CD4-positive, alpha-beta memory T cell (primary cell): Measurements from ENCODE around the gene GGTLC1. TPM values are rescaled to one million over a fixed set of nuclear protein-coding genes. Genes with fewer than 3 reads are reported as not detected.

Source experiments
- CTCF ChIA-PET: fragments of 350-600 bp; sonication (Branson Sonifier 250); formaldehyde crosslinking; loops from one replicate; lab custom pipeline; 2021; ENCODE audit warnings: inconsistent platforms; ENCODE audit not compliant: partially characterized antibody; lab: Charles Lee
- POLR2A ChIA-PET: fragments of 350-600 bp; sonication (Branson Sonifier 250); formaldehyde crosslinking; loops from one replicate; lab custom pipeline; 2021; ENCODE audit not compliant: partially characterized antibody; lab: Charles Lee
- DNase-seq, 5 donors: peaks; one replicate each; pipeline versions ENCODE4 v3.0.0 to v3.0.0-alpha.2; 2020 to 2022; ENCODE audit warnings: mixed read lengths in 1 of 5
- H3K27ac ChIP-seq: one replicate; pipeline ENCODE4 v1.7.0; 2013; ENCODE audit warnings: low read depth, low read length
- H3K27me3 ChIP-seq: 2 replicates; pipeline ENCODE4 v1.7.0; 2013; ENCODE audit warnings: mild to moderate bottlenecking, low read length, moderate library complexity; ENCODE audit not compliant: insufficient read depth
- H3K36me3 ChIP-seq: 2 replicates; pipeline ENCODE4 v1.7.0; 2013; ENCODE audit warnings: mild to moderate bottlenecking, low read length, moderate library complexity; ENCODE audit not compliant: insufficient read depth
- H3K4me1 ChIP-seq: 2 replicates; pipeline ENCODE4 v1.7.0; 2013; ENCODE audit warnings: mild to moderate bottlenecking, low read length, moderate library complexity; ENCODE audit not compliant: insufficient read depth
- H3K4me3 ChIP-seq, 2 donors: one replicate each; pipeline ENCODE4 v1.7.0; 2013; ENCODE audit warnings: low read length in 2 of 2, mild to moderate bottlenecking in 1 of 2
- H3K9me3 ChIP-seq, 2 donors: one replicate each; pipeline ENCODE4 v1.7.0; 2013; ENCODE audit warnings: low read length in 2 of 2, control low read depth in 1 of 2; ENCODE audit not compliant: control insufficient read depth in 1 of 2
- H3K27ac Mint-ChIP-seq, 7 donors: one replicate each; pipeline ENCODE4 v1.8.0; 2020 to 2021; ENCODE audit warnings: mixed read lengths in 7 of 7, mild to moderate bottlenecking in 6 of 7, inconsistent platforms in 3 of 7, moderate library complexity in 3 of 7
- H3K27me3 Mint-ChIP-seq, 2 donors: one replicate each; pipeline ENCODE4 v1.8.0; 2020 to 2021; ENCODE audit warnings: mixed read lengths in 2 of 2
- H3K36me3 Mint-ChIP-seq, 2 donors: one replicate each; pipeline ENCODE4 v1.8.0; 2020 to 2021; ENCODE audit warnings: mixed read lengths in 2 of 2, inconsistent platforms in 1 of 2, mild to moderate bottlenecking in 1 of 2
- H3K4me1 Mint-ChIP-seq, 4 donors: one replicate each; pipeline ENCODE4 v1.8.0; 2020 to 2021; ENCODE audit warnings: mixed read lengths in 4 of 4, mild to moderate bottlenecking in 1 of 4
- H3K4me3 Mint-ChIP-seq, 8 donors: one replicate each; pipeline ENCODE4 v1.8.0; 2020 to 2021; ENCODE audit warnings: mixed read lengths in 8 of 8, mild to moderate bottlenecking in 7 of 8, moderate library complexity in 6 of 8, inconsistent platforms in 3 of 8
- H3K9me3 Mint-ChIP-seq, 8 donors: one replicate each; pipeline ENCODE4 v1.8.0; 2020 to 2021; ENCODE audit warnings: mixed read lengths in 8 of 8, mild to moderate bottlenecking in 5 of 8, inconsistent platforms in 3 of 8, moderate library complexity in 1 of 8
- intact Hi-C: fragments of 100-400 bp; cut with micrococcal nuclease; formaldehyde crosslinking; loops from one replicate; pipeline ENCODE4 v1.15.1; 2023
- polyA plus RNA-seq, 2 donors: library from polyadenylated mRNA; unstranded; fragments of 300-500 nt; fragmentation: Illumina TruSeq; gene quantifications; one replicate each; pipeline ENCODE4 v1.2.3, GENCODE V29; 2021
- total RNA-seq, 2 experiments: library from RNA; stranded (reverse); gene quantifications; one replicate each; pipeline ENCODE4 v1.2.3, GENCODE V29; 2021

The GGTLC1 gene
- total and polyA plus RNA-seq, 4 experiments from 2014 or later = not detected

DNA sequence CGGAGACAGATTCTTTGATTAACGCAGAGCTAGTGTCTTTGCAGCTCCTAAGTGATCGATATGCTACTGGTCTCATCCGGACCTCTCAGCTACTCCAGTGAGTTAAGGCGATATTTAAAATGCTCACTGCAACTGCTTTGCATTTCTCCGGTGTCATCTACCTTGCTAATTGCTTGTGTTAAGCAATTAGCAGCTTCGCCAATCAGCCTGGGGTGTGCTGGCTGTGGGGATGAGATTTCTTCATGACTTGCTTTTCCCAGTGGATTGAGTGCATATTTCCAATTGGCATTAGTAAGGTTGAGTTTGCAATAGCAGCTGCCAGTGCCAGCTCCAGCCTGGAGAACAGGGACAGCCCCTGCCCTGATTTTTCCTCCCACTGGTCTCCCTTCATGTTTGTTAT lies 18.0 kb upstream of the GGTLC1 start:
- Mint-ChIP-seq H3K9me3 (no peaks in the 10 kb centered on the region), H3K27me3 (no peaks in the 10 kb centered on the region), H3K27ac (no peak overlapping the region), H3K4me1 (peaks cover 0 to 1% (median 0%) of the 10 kb centered on the region in 4 donors), H3K4me3 (no peak overlapping the region), H3K36me3 (no peaks in the 10 kb centered on the region)
- Histone ChIP-seq H3K36me3 (no peaks in the 10 kb centered on the region), H3K27ac (no peak overlapping the region), H3K9me3 (no peaks in the 10 kb centered on the region), H3K27me3 (no peaks in the 10 kb centered on the region), H3K4me3 (no peak overlapping the region), H3K4me1 (no peaks in the 10 kb centered on the region)
- no peak for DNase-seq
- ChIA-PET POLR2A (no interaction called here), CTCF (interaction anchor here (3.9 kb wide), 1 partner anchor 9 kb away, joined by 12 read pairs; no protein-coding TSS in a partner anchor)
- intact Hi-C loops = no loop called here

- ChIA-PET POLR2A (no interaction called here), CTCF (interaction anchor here (1.3 kb wide), 1 partner anchor 67 kb away, joined by 4 read pairs; no protein-coding TSS in a partner anchor)
- Histone ChIP-seq H3K4me3 (no peak overlapping the region), H3K27me3 (no peaks in the 10 kb centered on the region), H3K36me3 (no peaks in the 10 kb centered on the region), H3K9me3 (no peaks in the 10 kb centered on the region), H3K27ac (no peak overlapping the region), H3K4me1 (no peaks in the 10 kb centered on the region)
- H3K9me3 Mint-ChIP-seq = no peaks in the 10 kb centered on the region
- no peak for DNase-seq
- no peak overlapping the region for H3K27ac Mint-ChIP-seq
- no peaks in the 10 kb centered on the region for H3K4me1 Mint-ChIP-seq
- H3K36me3 Mint-ChIP-seq = no peaks in the 10 kb centered on the region
- no peaks in the 10 kb centered on the region for H3K27me3 Mint-ChIP-seq
- no peak overlapping the region for H3K4me3 Mint-ChIP-seq
- intact Hi-C loops = no loop called here
These were observed 15.9 kb upstream of the GGTLC1 start for GRCh38 chr20:24004471-24004870.

- no peaks in the 10 kb centered on the region for H3K4me1 Mint-ChIP-seq
- ChIA-PET POLR2A (no interaction called here), CTCF (interaction anchor here (0.6 to 1.3 kb wide), 2 partner anchors 8 to 25 kb away, joined by 3 to 4 read pairs; no protein-coding TSS in a partner anchor)
- H3K4me3 ChIP-seq = no peak overlapping the region
- H3K27me3 Mint-ChIP-seq = peaks cover 0 to 2% of the 10 kb centered on the region in 2 donors
- H3K4me1 ChIP-seq = no peaks in the 10 kb centered on the region
- no peaks in the 10 kb centered on the region for H3K9me3 Mint-ChIP-seq
- intact Hi-C loops = no loop called here
- no peaks in the 10 kb centered on the region for H3K36me3 ChIP-seq
- no peak overlapping the region for H3K4me3 Mint-ChIP-seq
- no peaks in the 10 kb centered on the region for H3K9me3 ChIP-seq
- no peaks in the 10 kb centered on the region for H3K36me3 Mint-ChIP-seq
- H3K27me3 ChIP-seq = no peaks in the 10 kb centered on the region
- no peak for DNase-seq
- peak overlapping the region in 1 of 7 donors; percentile 61 for H3K27ac Mint-ChIP-seq
- H3K27ac ChIP-seq = no peak overlapping the region
These were observed 14.3 kb upstream of the GGTLC1 start for GRCh38 chr20:24002896-24003295.

- Histone ChIP-seq H3K4me3 (no peak overlapping the region), H3K36me3 (no peaks in the 10 kb centered on the region), H3K9me3 (no peaks in the 10 kb centered on the region), H3K27ac (no peak overlapping the region), H3K4me1 (no peaks in the 10 kb centered on the region), H3K27me3 (no peaks in the 10 kb centered on the region)
- Mint-ChIP-seq H3K36me3 (no peaks in the 10 kb centered on the region), H3K4me3 (no peak overlapping the region), H3K27me3 (peaks cover 0 to 2% of the 10 kb centered on the region in 2 donors), H3K4me1 (no peaks in the 10 kb centered on the region), H3K9me3 (no peaks in the 10 kb centered on the region), H3K27ac (peak overlapping the region in 1 of 7 donors; percentile 59)
- no peak for DNase-seq
- intact Hi-C loops = no loop called here
- ChIA-PET POLR2A (no interaction called here), CTCF (interaction anchor here (0.9 to 5.7 kb wide), 5 partner anchors 8 to 929 kb away, joined by 3 to 31 read pairs (median 4); no protein-coding TSS in a partner anchor)
These were observed 13.3 kb upstream of the GGTLC1 start for GRCh38 chr20:24001712-24002405.

GRCh38 chr20:23998844-23999243 lies 10.3 kb upstream of the GGTLC1 start:
- Mint-ChIP-seq H3K27me3 (peaks cover 0 to 2% of the 10 kb centered on the region in 2 donors), H3K4me1 (no peaks in the 10 kb centered on the region), H3K27ac (no peak overlapping the region), H3K36me3 (no peaks in the 10 kb centered on the region), H3K4me3 (no peak overlapping the region), H3K9me3 (no peaks in the 10 kb centered on the region)
- POLR2A ChIA-PET = no interaction called here
- CTCF ChIA-PET = interaction anchor here (2.7 to 5.7 kb wide), 2 partner anchors 9 to 103 kb away, joined by 12 to 31 read pairs; no protein-coding TSS in a partner anchor
- Histone ChIP-seq H3K4me1 (no peaks in the 10 kb centered on the region), H3K27ac (no peak overlapping the region), H3K4me3 (no peak overlapping the region), H3K9me3 (no peaks in the 10 kb centered on the region), H3K27me3 (no peaks in the 10 kb centered on the region), H3K36me3 (no peaks in the 10 kb centered on the region)
- DNase-seq = no peak
- intact Hi-C loops = no loop called here

DNA sequence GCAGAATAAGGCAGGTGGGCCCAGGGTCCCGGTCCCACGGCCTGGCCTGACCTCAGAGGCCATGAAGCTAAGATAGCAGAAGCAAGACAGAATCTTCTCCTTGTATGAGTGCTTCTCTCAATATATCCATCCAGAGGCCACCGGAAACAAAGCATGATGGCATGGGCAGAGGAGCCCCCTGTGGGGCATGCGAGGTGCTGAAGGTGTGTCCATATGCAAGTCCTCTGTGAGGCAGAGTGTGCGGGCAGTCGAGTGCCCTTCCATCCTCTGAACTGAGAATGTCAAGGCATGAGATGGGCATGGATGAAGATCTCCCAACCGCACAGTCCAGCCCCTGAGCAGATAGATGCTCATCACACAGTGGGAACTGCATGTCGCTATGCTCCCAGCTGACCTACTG lies 9.8 kb upstream of the GGTLC1 start:
- no peak overlapping the region for H3K27ac Mint-ChIP-seq
- no peaks in the 10 kb centered on the region for H3K36me3 Mint-ChIP-seq
- H3K27me3 Mint-ChIP-seq = peaks cover 0 to 2% of the 10 kb centered on the region in 2 donors
- no peaks in the 10 kb centered on the region for H3K9me3 Mint-ChIP-seq
- no peak overlapping the region for H3K27ac ChIP-seq
- H3K9me3 ChIP-seq = no peaks in the 10 kb centered on the region
- ChIA-PET CTCF (interaction anchor here (2.1 to 5.7 kb wide), 3 partner anchors 9 to 103 kb away, joined by 12 to 31 read pairs (median 20); no protein-coding TSS in a partner anchor), POLR2A (no interaction called here)
- no peaks in the 10 kb centered on the region for H3K4me1 Mint-ChIP-seq
- H3K27me3 ChIP-seq = no peaks in the 10 kb centered on the region
- H3K4me3 ChIP-seq = no peak overlapping the region
- intact Hi-C loops = no loop called here
- no peak for DNase-seq
- no peaks in the 10 kb centered on the region for H3K4me1 ChIP-seq
- no peak overlapping the region for H3K4me3 Mint-ChIP-seq
- H3K36me3 ChIP-seq = no peaks in the 10 kb centered on the region

- no peaks in the 10 kb centered on the region for H3K9me3 ChIP-seq
- H3K4me1 ChIP-seq = no peaks in the 10 kb centered on the region
- H3K4me3 ChIP-seq = no peak overlapping the region
- H3K27ac Mint-ChIP-seq = peak overlapping the region in 1 of 7 donors; percentile 11
- H3K27me3 Mint-ChIP-seq = peaks cover 0 to 2% of the 10 kb centered on the region in 2 donors
- H3K36me3 Mint-ChIP-seq = no peaks in the 10 kb centered on the region
- intact Hi-C loops = loop anchor here (1.0 kb wide), 2 partner anchors 104 to 107 kb away; no protein-coding TSS in a partner anchor
- no peaks in the 10 kb centered on the region for H3K36me3 ChIP-seq
- POLR2A ChIA-PET = interaction anchor here (1.0 kb wide), 1 partner anchor 50 kb away, joined by 3 read pairs; no protein-coding TSS in a partner anchor
- H3K4me3 Mint-ChIP-seq = peak overlapping the region in 1 of 8 donors; percentile 15
- H3K27ac ChIP-seq = no peak overlapping the region
- H3K27me3 ChIP-seq = no peaks in the 10 kb centered on the region
- no peaks in the 10 kb centered on the region for H3K9me3 Mint-ChIP-seq
- H3K4me1 Mint-ChIP-seq = no peaks in the 10 kb centered on the region
- CTCF ChIA-PET = interaction anchor here (0.8 to 5.7 kb wide), 8 partner anchors 12 to 108 kb away, joined by 3 to 31 read pairs (median 6); no protein-coding TSS in a partner anchor
- DNase-seq = peak in 4 of 5 donors; percentile 30 to 45 (median 41)
These were observed 7.5 kb upstream of the GGTLC1 start for GRCh38 chr20:23995905-23996666.
